ENCODE measurements around the gene DPYSL4.
"Not testable (repeated sequence)": the region's sequence is repeated elsewhere in the genome, so short reads cannot be mapped to it uniquely, and the experiment has no call there.

DPYSL4 gene

GRCh38 chr10:132206806-132207535 lies 20.2 kb downstream of the DPYSL4 start:
- DNase-seq (ENCODE audit: low spot score), result no peak

DNA sequence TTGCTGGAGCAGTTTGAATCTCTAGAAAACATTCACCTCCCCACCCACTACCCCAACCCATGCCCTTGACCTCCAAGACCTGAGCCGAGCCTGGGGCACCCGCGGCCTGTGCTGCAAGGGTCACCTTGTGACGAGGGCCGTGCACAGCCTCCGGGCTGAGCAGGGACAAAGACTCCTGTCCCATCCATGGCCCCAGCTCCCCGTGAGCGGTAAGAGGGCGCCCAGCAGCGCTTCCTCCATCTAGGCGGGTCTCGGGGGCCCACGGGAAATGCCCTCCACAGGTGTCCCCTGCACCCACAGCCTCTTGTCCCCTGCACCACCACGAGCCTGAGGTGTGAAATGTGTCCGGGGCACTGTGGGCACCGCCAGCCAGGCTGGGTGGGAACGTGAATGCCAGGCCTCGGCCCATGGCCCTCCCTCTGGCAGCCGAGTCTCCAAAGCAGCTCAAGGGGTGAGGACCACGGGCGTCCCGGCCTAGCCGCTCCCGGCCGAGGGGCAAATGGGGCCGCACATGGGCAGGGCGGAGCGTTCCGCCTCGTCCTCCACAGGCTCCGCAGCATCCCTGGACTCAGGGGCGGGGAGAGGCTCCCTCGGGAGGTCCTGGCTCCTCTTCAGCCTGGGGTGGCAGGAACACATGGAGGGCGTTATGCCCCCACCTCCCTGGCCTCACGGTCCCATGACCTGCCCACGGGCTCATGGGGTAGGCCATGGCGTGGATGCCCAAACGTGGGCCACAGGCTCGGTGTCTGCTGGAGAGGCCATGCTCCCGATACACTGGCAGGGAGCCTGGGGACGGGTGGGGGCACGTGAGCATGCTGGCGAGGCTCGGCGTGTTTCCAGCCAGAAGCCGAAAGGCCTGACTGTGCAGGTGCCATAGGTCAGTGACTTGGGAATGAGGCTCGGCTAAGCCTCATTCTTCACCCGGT lies 21.1 kb downstream of the DPYSL4 start:
- no peak for DNase-seq (ENCODE audit: low spot score)

- no peak for DNase-seq (ENCODE audit: low spot score)
Observed at GRCh38 chr10:132208462-132209050, 21.8 kb downstream of the DPYSL4 start.

DNA sequence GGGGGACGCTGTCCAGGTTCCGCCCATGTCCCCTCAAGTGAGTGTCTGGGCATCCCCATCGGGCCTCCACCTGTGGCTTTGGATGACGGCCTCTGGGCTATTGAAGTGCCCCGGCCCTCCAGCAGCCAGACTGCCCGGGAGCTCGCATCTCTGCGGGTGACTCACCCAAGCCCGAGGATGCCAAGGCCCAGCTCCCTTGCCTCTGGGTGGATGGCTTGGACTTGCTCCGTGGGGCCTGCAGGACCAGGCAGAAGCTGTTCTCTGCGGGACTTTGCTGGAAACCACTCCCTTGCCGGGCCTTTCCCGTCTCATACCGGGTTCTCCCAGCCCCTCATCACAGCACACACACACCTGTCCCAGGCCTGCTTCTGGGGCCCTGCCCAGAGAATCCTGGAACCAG lies 22.4 kb downstream of the DPYSL4 start:
- no peak for DNase-seq (ENCODE audit: low spot score)

GRCh38 chr10:132209978-132210530 lies 23.3 kb downstream of the DPYSL4 start:
- DNase-seq (ENCODE audit: low spot score), result no peak

DNA sequence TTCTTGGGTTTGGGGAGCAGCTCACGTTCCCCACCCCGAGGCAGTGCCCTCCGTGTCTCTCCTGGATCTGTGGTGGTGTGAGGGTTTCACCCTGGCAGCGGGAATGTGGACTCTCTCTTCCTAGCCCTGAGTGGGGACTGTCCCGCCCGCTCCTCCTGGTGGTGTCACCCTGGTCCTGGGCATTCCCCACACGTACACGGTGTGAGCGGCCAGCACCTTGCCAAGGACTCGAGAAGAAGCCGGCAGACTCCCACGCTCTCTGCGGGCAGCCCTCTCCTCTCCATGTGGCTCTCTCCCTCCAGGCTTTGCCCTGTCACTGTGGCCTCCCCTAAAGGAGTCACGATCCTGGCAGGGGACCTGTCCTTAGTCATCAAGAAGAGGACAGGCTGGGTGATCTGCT lies 24.0 kb downstream of the DPYSL4 start:
- DNase-seq (ENCODE audit: low spot score), result no peak

DNA sequence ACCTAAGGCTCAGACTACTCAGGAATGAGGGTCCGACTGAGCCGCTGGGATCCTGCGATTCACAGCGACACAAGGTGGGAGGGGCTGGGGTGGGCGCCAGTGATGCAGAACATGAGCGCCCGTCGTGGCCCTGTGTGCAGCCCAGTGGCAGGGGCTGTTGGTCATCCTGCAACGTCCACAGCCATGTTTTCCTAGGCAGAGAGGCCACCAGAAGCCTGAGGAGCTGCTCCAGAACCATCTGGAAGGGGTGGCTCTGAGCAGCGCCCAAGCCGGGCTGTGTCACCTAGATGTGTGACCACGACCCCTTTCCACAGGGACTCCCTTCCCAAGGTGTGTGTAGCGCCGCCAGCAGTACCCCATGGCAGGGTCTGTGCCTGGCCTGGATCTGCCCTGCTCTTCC lies 24.5 kb downstream of the DPYSL4 start:
- DNase-seq (ENCODE audit: low spot score), result no peak

DNA sequence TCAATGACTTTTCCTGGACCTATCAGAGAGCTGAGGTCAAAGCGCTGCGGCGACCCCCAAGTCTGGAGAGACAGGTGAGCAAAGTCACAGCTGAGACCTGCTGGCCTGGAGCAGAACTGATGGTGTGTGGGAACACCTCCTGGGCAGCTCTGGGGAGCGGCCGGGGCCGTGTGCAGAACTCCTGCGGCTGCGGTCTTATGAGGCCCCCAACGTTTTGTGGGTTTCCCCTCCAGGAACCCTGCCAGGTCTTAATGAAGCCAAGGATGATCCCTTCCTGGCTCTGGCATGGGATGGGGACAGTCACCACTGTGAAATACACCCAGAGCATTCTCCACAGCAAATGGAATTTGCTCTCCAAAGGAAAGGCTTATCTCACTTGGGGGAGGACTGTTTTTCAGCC lies 26.1 kb downstream of the DPYSL4 start:
- DNase-seq (ENCODE audit: low spot score), result no peak

- DNase-seq (ENCODE audit: low spot score), result no peak
Observed at GRCh38 chr10:132213917-132214316, 27.2 kb downstream of the DPYSL4 start.

DNA sequence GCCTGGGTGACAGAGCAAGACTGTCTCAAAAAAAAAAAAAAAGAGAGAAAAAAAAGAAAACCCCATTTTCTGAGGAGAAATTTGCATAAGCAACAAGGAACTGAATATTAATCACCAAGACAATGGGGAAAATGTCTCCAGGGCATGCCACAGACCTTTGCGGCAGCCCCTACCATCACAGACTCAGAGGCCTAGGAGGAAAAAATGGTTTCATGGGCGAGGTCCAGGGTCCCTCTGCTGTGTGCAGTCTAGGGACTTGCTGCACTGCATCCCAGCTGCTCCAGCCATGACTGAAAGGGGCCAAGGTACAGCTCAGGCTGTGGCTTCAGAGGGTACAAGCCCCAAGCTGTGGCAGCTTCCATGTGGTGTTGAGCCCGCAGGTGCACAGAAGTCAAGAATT lies 29.7 kb downstream of the DPYSL4 start:
- DNase-seq (ENCODE audit: low spot score), result not testable (repeated sequence)

DNA sequence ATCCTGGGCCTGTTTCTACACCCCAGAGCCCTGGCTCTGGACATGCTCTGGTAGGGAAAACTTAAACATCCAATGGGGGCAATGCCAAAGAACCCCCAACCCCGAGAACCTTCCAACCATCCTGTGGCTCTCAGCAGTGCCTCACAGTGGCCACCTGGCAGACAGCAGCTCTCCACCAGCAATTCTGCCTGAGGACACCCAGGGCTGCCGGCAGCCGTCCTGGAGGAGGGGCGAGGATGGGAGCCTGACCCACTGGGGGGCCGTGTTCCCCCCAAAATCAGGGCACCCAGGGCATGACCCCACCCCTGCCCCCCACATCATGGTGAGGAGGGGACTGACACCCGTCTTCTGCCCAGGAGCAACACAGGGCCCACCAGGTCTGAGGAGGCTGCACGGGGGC lies 32.7 kb downstream of the DPYSL4 start:
- DNase-seq (ENCODE audit: low spot score), result no peak

GRCh38 chr10:132220061-132220460 lies 33.3 kb downstream of the DPYSL4 start:
- no peak for DNase-seq (ENCODE audit: low spot score)

GRCh38 chr10:132220996-132221395 lies 34.2 kb downstream of the DPYSL4 start:
- DNase-seq (ENCODE audit: low spot score), result not testable (repeated sequence)

DNA sequence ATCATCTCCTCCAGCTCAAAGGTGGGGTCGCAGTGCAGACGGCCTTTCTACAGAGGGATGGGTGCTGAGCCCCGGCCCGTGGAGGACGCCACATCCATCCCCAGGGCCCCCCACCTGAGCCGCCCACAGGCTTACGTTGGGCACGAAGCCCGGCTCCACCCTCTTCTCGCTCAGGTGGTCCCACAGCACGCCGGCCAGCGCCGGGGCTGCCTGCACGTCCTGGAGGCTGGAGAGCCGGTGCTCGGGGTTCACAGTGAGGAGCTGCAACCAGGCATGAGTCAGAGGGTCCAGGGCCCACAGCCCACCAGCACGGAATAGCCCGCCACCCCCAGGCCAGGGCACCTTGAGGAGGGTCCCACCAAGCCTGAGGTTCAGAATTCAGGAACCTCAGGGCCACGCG lies 36.0 kb downstream of the DPYSL4 start:
- no peak for DNase-seq (ENCODE audit: low spot score)

- DNase-seq (ENCODE audit: low spot score), result peak; percentile 89
Observed at GRCh38 chr10:132223156-132223590, 36.4 kb downstream of the DPYSL4 start.

GRCh38 chr10:132223611-132224342 lies 37.0 kb downstream of the DPYSL4 start:
- no peak for DNase-seq (ENCODE audit: low spot score)

- no peak for DNase-seq (ENCODE audit: low spot score)
Observed at GRCh38 chr10:132224343-132225072, 37.8 kb downstream of the DPYSL4 start.

DNA sequence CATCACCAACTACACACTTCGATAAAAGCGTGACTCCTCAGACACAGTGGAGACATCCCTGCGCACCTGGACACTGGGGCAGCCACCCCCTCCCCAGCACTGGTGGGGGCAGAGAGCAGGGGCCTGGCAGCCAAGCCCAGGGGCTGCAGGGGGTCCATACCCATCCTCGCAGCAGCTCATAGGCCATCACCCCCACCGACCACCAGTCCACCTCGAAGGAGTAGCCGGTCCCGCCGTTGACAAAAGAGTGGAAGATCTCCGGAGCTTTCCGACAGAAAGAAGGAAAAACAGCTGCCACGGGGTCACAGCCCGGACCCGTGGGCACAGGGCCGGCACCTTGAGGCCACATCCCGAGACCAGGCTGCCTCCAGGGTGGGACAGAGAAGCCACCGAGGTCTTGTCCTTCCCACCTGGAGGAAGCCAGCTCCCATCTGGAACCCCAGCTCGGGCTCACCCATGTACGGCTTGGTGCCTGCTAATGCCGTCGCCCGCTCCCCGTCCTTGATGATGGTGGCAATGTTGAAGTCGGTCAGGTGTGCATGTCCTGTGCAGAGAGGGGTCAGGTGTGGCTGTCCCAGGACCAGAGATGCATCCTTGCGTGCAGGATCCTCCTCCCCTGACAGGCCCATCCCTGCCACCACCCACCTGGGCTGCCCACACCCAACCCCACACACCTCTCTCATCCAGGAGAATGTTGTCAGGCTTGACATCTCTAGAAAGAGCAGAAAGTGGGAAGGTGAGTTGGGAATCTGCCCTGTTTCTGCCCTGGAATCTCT lies 38.5 kb downstream of the DPYSL4 start:
- DNase-seq (ENCODE audit: low spot score), result no peak

DNA sequence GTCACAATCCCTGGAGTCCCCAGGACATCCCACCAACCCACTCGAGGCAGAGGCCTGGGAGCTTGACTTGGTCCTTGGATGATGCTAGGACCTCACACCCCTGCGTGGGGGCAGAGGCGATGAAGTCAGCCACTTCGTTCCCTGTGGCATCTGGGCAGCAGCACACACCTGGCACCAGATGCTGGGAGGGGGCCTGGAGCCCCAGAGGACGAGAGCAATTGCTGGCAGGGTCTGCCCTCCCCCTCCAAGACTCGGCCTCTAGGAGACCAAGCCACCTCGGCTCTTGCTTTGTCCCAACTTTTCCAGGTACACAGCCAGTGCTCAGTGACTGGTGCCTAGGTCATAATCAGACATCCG lies 39.1 kb downstream of the DPYSL4 start:
- no peak for DNase-seq (ENCODE audit: low spot score)
